ENCODE results near the gene KMT2E.
"Not testable (repeated sequence)": the region's sequence is repeated elsewhere in the genome, so short reads cannot be mapped to it uniquely, and the experiment has no call there.

KMT2E gene

GRCh38 chr7:104982308-104983075, 31.5 kb upstream of the KMT2E start:
- peak; percentile 45 for DNase-seq

GRCh38 chr7:104983076-104983577, 30.9 kb upstream of the KMT2E start:
- DNase-seq = no peak

- DNase-seq = peak; percentile 78
These were observed 30.1 kb upstream of the KMT2E start for GRCh38 chr7:104983578-104984539.

- DNase-seq = no peak
These were observed 29.3 kb upstream of the KMT2E start for GRCh38 chr7:104984585-104985258.

- DNase-seq = no peak
These were observed 28.8 kb upstream of the KMT2E start for GRCh38 chr7:104985259-104985617.

GRCh38 chr7:104986628-104987259, 27.3 kb upstream of the KMT2E start:
- DNase-seq = no peak

GRCh38 chr7:104987403-104987802, 26.6 kb upstream of the KMT2E start:
- DNase-seq = not testable (repeated sequence)

GRCh38 chr7:104990983-104991382, 23.0 kb upstream of the KMT2E start:
- DNase-seq = no peak

GRCh38 chr7:104992306-104992705, 21.7 kb upstream of the KMT2E start:
- DNase-seq = no peak

GRCh38 chr7:104993217-104993862, 20.7 kb upstream of the KMT2E start:
- no peak for DNase-seq

- DNase-seq = no peak
These were observed 15.8 kb upstream of the KMT2E start for GRCh38 chr7:104998040-104998752.

GRCh38 chr7:105000200-105000599, 13.8 kb upstream of the KMT2E start:
- no peak for DNase-seq

- DNase-seq = no peak
These were observed 13.1 kb upstream of the KMT2E start for GRCh38 chr7:105000927-105001336.

- DNase-seq = no peak
These were observed 12.3 kb upstream of the KMT2E start for GRCh38 chr7:105001652-105002184.

GRCh38 chr7:105003275-105003674, 10.7 kb upstream of the KMT2E start:
- peak; percentile 66 for DNase-seq

- DNase-seq = no peak
These were observed 10.0 kb upstream of the KMT2E start for GRCh38 chr7:105003872-105004510.

- DNase-seq = not testable (repeated sequence)
These were observed 9.0 kb upstream of the KMT2E start for GRCh38 chr7:105005006-105005405.

GRCh38 chr7:105005486-105005885, 8.5 kb upstream of the KMT2E start:
- DNase-seq = not testable (repeated sequence)

- DNase-seq = no peak
These were observed 7.5 kb upstream of the KMT2E start for GRCh38 chr7:105006367-105007136.

- no peak for DNase-seq
These were observed 6.7 kb upstream of the KMT2E start for GRCh38 chr7:105007298-105007697.

Data from fibroblast of upper back skin (primary cell).